HG02798 (cell line): Measurements from ENCODE around the gene SLC12A9.
"Not testable (repeated sequence)": the region's sequence is repeated elsewhere in the genome, so short reads cannot be mapped to it uniquely, and the experiment has no call there.

Source experiments
- ATAC-seq: cut with Tn5 transposase; IDR thresholded peaks from one replicate; pipeline ENCODE4 v1.9.1; 2021; ENCODE audit warnings: mild to moderate bottlenecking; ENCODE audit not compliant: unreplicated experiment, poor library complexity

Gene SLC12A9

GRCh38 chr7:100893910-100894721, 41.6 kb downstream of the SLC12A9 start:
- no peak for ATAC-seq

- no peak for ATAC-seq
Observed at GRCh38 chr7:100894860-100895700, 42.6 kb downstream of the SLC12A9 start.

- no peak for ATAC-seq
Observed at GRCh38 chr7:100895701-100895955, 43.1 kb downstream of the SLC12A9 start, which contains the start of gene ACHE. ACHE (minus strand) TSS chr7:100895888; CDS start chr7:100894232, 1,656 bp downstream.

GRCh38 chr7:100895956-100896731, 43.6 kb downstream of the SLC12A9 start:
- ATAC-seq: no peak

- ATAC-seq: no peak
Observed at GRCh38 chr7:100896732-100897608, 44.5 kb downstream of the SLC12A9 start.

- ATAC-seq: no peak
Observed at GRCh38 chr7:100897772-100898454, 45.4 kb downstream of the SLC12A9 start.

GRCh38 chr7:100899432-100899831, 46.9 kb downstream of the SLC12A9 start:
- ATAC-seq: no peak

- no peak for ATAC-seq
Observed at GRCh38 chr7:100900978-100901377, 48.5 kb downstream of the SLC12A9 start.

- ATAC-seq: no peak
Observed at GRCh38 chr7:100901921-100902332, 49.4 kb downstream of the SLC12A9 start.

GRCh38 chr7:100902638-100903037, 50.1 kb downstream of the SLC12A9 start:
- no peak for ATAC-seq

- no peak for ATAC-seq
Observed at GRCh38 chr7:100908512-100908911, 56.0 kb downstream of the SLC12A9 start.

GRCh38 chr7:100910443-100910842, 57.9 kb downstream of the SLC12A9 start:
- ATAC-seq: not testable (repeated sequence)

- ATAC-seq: no peak
Observed at GRCh38 chr7:100911484-100911883, 59.0 kb downstream of the SLC12A9 start.

GRCh38 chr7:100914208-100914878, 61.8 kb downstream of the SLC12A9 start:
- ATAC-seq: no peak

GRCh38 chr7:100914879-100915447, 62.5 kb downstream of the SLC12A9 start:
- no peak for ATAC-seq
